ENCODE data around the gene KHDC4. TPM values are rescaled to one million over a fixed set of nuclear protein-coding genes. Genes with fewer than 3 reads are reported as not detected.

KHDC4 gene
- total and polyA plus RNA-seq, 9 of the 15 experiments (the other 6 are each of a cell fraction or from before 2014, with no cell fraction given): 12.1 to 185 (median 65.6) TPM

DNA sequence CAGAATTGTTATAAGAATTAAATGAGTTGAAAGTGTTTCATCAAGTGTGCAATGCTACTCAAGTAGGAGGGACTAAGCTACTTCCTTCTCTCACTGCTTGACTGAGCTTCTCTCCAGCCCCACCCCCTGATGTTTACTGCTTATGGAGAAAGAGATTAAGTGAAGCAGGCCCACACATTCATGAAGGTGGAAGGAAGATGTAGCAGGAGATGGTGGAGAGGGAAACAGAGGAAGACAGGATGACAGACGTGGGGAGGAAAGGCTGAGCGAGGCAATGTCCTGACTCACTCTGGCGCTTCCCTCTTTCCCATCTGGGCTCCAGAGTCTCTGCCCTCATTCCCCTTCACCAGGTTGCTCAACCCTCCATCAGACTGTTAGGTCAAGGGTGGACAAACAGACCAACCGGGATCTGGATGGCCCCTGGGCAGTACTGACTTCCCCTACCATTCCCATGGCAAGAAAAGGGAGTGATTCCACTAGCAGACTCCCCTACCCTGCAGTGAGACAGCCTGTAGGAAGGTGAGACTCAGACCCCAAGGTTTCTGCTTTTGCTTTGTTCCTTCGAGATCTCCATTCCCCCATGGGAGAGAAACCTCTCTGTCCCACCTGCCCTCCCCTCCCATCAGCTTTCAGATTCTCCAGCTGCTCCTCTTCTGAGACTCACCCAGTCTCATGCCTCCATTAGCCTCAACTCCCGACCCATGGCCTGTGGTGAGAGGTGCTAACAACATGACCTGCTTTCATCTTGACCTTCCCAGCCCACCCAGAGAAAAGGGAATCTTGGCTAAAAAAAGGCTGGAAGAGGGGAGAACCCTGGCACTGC lies 47.3 kb upstream of the KHDC4 start (continued):
- peak; percentile 61; the same call in 1 of the 2 replicates for TF ChIP-seq DPF2 (IDR thresholded peaks at IDR 0.05)
- TF ChIP-seq BACH1 (tag; IDR thresholded peaks at IDR 0.05): peak; percentile 45; the same call in 1 of the 2 replicates
- no peak for TF ChIP-seq ARID2 (IDR thresholded peaks at IDR 0.05)
- TF ChIP-seq MYC (IDR thresholded peaks at IDR 0.05; ENCODE audit: low read depth, low read length): 0 out of 2 replicates have a peak, but pooled peaks have one; percentile 12
- no peak for TF ChIP-seq MYC (CRISPR knock-in tag; IDR thresholded peaks at IDR 0.05; ENCODE audit: borderline replicate concordance, low read depth)
- TF ChIP-seq, protein P1, sequence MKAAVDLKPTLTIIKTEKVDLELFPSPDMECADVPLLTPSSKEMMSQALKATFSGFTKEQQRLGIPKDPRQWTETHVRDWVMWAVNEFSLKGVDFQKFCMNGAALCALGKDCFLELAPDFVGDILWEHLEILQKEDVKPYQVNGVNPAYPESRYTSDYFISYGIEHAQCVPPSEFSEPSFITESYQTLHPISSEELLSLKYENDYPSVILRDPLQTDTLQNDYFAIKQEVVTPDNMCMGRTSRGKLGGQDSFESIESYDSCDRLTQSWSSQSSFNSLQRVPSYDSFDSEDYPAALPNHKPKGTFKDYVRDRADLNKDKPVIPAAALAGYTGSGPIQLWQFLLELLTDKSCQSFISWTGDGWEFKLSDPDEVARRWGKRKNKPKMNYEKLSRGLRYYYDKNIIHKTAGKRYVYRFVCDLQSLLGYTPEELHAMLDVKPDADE (conservative IDR thresholded peaks at IDR 0.05; ENCODE audit: control insufficient read depth, low read depth, low read length): no peak
- TF ChIP-seq SMAD4 (CRISPR knock-in tag; conservative IDR thresholded peaks at IDR 0.05): 0 out of 2 replicates have a peak, but pooled peaks have one; percentile 23
- TF ChIP-seq FOXK2 (conservative IDR thresholded peaks at IDR 0.05 in 1 of 2, IDR thresholded peaks at IDR 0.05 in 1 of 2; ENCODE audit: low read depth in 2 of 2): peak in 1 of 2 experiments; percentile 48; a peak in 2 of 4 replicates
- TF ChIP-seq E2F3 (CRISPR knock-in tag; IDR thresholded peaks at IDR 0.05): peak; percentile 62; the same call in 1 of the 2 replicates
- TF ChIP-seq PTBP1 (IDR thresholded peaks at IDR 0.05; ENCODE audit: low read depth, low read length): no peak
- TF ChIP-seq, protein P2, sequence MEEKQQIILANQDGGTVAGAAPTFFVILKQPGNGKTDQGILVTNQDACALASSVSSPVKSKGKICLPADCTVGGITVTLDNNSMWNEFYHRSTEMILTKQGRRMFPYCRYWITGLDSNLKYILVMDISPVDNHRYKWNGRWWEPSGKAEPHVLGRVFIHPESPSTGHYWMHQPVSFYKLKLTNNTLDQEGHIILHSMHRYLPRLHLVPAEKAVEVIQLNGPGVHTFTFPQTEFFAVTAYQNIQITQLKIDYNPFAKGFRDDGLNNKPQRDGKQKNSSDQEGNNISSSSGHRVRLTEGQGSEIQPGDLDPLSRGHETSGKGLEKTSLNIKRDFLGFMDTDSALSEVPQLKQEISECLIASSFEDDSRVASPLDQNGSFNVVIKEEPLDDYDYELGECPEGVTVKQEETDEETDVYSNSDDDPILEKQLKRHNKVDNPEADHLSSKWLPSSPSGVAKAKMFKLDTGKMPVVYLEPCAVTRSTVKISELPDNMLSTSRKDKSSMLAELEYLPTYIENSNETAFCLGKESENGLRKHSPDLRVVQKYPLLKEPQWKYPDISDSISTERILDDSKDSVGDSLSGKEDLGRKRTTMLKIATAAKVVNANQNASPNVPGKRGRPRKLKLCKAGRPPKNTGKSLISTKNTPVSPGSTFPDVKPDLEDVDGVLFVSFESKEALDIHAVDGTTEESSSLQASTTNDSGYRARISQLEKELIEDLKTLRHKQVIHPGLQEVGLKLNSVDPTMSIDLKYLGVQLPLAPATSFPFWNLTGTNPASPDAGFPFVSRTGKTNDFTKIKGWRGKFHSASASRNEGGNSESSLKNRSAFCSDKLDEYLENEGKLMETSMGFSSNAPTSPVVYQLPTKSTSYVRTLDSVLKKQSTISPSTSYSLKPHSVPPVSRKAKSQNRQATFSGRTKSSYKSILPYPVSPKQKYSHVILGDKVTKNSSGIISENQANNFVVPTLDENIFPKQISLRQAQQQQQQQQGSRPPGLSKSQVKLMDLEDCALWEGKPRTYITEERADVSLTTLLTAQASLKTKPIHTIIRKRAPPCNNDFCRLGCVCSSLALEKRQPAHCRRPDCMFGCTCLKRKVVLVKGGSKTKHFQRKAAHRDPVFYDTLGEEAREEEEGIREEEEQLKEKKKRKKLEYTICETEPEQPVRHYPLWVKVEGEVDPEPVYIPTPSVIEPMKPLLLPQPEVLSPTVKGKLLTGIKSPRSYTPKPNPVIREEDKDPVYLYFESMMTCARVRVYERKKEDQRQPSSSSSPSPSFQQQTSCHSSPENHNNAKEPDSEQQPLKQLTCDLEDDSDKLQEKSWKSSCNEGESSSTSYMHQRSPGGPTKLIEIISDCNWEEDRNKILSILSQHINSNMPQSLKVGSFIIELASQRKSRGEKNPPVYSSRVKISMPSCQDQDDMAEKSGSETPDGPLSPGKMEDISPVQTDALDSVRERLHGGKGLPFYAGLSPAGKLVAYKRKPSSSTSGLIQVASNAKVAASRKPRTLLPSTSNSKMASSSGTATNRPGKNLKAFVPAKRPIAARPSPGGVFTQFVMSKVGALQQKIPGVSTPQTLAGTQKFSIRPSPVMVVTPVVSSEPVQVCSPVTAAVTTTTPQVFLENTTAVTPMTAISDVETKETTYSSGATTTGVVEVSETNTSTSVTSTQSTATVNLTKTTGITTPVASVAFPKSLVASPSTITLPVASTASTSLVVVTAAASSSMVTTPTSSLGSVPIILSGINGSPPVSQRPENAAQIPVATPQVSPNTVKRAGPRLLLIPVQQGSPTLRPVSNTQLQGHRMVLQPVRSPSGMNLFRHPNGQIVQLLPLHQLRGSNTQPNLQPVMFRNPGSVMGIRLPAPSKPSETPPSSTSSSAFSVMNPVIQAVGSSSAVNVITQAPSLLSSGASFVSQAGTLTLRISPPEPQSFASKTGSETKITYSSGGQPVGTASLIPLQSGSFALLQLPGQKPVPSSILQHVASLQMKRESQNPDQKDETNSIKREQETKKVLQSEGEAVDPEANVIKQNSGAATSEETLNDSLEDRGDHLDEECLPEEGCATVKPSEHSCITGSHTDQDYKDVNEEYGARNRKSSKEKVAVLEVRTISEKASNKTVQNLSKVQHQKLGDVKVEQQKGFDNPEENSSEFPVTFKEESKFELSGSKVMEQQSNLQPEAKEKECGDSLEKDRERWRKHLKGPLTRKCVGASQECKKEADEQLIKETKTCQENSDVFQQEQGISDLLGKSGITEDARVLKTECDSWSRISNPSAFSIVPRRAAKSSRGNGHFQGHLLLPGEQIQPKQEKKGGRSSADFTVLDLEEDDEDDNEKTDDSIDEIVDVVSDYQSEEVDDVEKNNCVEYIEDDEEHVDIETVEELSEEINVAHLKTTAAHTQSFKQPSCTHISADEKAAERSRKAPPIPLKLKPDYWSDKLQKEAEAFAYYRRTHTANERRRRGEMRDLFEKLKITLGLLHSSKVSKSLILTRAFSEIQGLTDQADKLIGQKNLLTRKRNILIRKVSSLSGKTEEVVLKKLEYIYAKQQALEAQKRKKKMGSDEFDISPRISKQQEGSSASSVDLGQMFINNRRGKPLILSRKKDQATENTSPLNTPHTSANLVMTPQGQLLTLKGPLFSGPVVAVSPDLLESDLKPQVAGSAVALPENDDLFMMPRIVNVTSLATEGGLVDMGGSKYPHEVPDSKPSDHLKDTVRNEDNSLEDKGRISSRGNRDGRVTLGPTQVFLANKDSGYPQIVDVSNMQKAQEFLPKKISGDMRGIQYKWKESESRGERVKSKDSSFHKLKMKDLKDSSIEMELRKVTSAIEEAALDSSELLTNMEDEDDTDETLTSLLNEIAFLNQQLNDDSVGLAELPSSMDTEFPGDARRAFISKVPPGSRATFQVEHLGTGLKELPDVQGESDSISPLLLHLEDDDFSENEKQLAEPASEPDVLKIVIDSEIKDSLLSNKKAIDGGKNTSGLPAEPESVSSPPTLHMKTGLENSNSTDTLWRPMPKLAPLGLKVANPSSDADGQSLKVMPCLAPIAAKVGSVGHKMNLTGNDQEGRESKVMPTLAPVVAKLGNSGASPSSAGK (IDR thresholded peaks at IDR 0.05): no peak

Data from K562 (cell line).